Coronary artery (tissue), 2 donors: ENCODE data around the gene JAKMIP3.

Experiments used
- DNase-seq: peaks from one replicate; pipeline ENCODE4 v3.0.0-alpha.2; 2017; ENCODE audit warnings: low spot score
- H3K27ac ChIP-seq, 2 donors: fragments of 200-600 bp; sonication (generic); one replicate each; pipeline ENCODE4 v1.5.1; 2016 to 2019
- H3K4me3 ChIP-seq: fragments of 200-600 bp; sonication (generic); 2 replicates; pipeline ENCODE4 v1.5.1; 2016; ENCODE audit warnings: mild to moderate bottlenecking, moderate library complexity
- CTCF ChIP-seq: fragments of 200-600 bp; sonication (generic); IDR thresholded peaks from one replicate; pipeline ENCODE4 v1.5.1; 2019; ENCODE audit warnings: antibody characterized with exemption

The JAKMIP3 gene

GRCh38 chr10:132054564-132054963, 11.2 kb upstream of the JAKMIP3 start:
- H3K4me3 ChIP-seq: no peak overlapping the region
- no peak for DNase-seq
- no peak overlapping the region for H3K27ac ChIP-seq
- no peak for TF ChIP-seq CTCF

GRCh38 chr10:132055616-132056015, 10.1 kb upstream of the JAKMIP3 start:
- Histone ChIP-seq H3K4me3 (no peak overlapping the region), H3K27ac (no peak overlapping the region)
- TF ChIP-seq CTCF: no peak
- DNase-seq: no peak

GRCh38 chr10:132056663-132057062, 9.1 kb upstream of the JAKMIP3 start:
- Histone ChIP-seq H3K4me3 (no peak overlapping the region), H3K27ac (no peak overlapping the region)
- no peak for TF ChIP-seq CTCF
- DNase-seq: no peak

GRCh38 chr10:132057191-132057681, 8.5 kb upstream of the JAKMIP3 start:
- TF ChIP-seq CTCF: no peak
- H3K4me3 ChIP-seq: no peak overlapping the region
- no peak for DNase-seq
- no peak overlapping the region for H3K27ac ChIP-seq

- no peak for TF ChIP-seq CTCF
- no peak overlapping the region for H3K27ac ChIP-seq
- H3K4me3 ChIP-seq: no peak overlapping the region
- peak; percentile 16 for DNase-seq
Observed at GRCh38 chr10:132058111-132058745, 7.5 kb upstream of the JAKMIP3 start.

- peak; percentile 58 for DNase-seq
- Histone ChIP-seq H3K4me3 (no peak overlapping the region), H3K27ac (no peak overlapping the region)
- no peak for TF ChIP-seq CTCF
Observed at GRCh38 chr10:132058793-132059759, 6.7 kb upstream of the JAKMIP3 start.
